ENCODE data around the gene POLR1G. TPM values are rescaled to one million over a fixed set of nuclear protein-coding genes. Genes with fewer than 3 reads are reported as not detected.

POLR1G gene
- total RNA-seq, 2 experiments from 2014 or later, result 10.8 to 16.3 TPM

GRCh38 chr19:45370410-45371204 lies 35.8 kb upstream of the POLR1G start, which contains the start of gene ERCC2:
TSS of gene ERCC2 (minus strand) at chr19:45370573. CDS start at chr19:45370540, 33 bp downstream.
- peak; percentile 99 for DNase-seq (ENCODE audit: low spot score)
- peak within 1 kb of the TSS; percentile 86 for H3K4me3 ChIP-seq (ENCODE audit: low read depth, low read length, poor library complexity, severe bottlenecking)
- intact Hi-C loops (cut with micrococcal nuclease; ENCODE audit: unreplicated experiment), result no loop called here
- H3K4me1 ChIP-seq (ENCODE audit: insufficient read depth, low read length, poor library complexity, severe bottlenecking), result peaks cover 15% of the 10 kb centered on the region
- POLR2A ChIA-PET, result interaction anchor here (1.1 kb wide), 1 partner anchor 408 kb away, joined by 3 read pairs; no protein-coding TSS in a partner anchor
- peak within 1 kb of the TSS; percentile 95 for H3K4me2 ChIP-seq (ENCODE audit: low read length)
- H3K36me3 ChIP-seq (ENCODE audit: insufficient read depth, low read length), result peaks cover 3% of the 10 kb centered on the region; the same call in 1 of the 2 replicates
- no peak for TF ChIP-seq CTCF (conservative IDR thresholded peaks at IDR 0.05; ENCODE audit: low read length)
- TF ChIP-seq EZH2phosphoT487 (IDR thresholded peaks at IDR 0.05; ENCODE audit: borderline replicate concordance, low read depth, low read length), result no peak
- H2AFZ ChIP-seq (ENCODE audit: low read length), result peak within 1 kb of the TSS; percentile 88
- CTCF ChIA-PET (ENCODE audit: unreplicated experiment), result no interaction called here
- H4K20me1 ChIP-seq (ENCODE audit: insufficient read depth, low read length), result no peaks in the 10 kb centered on the region
- H3K9me3 ChIP-seq (ENCODE audit: low read length), result no peaks in the 10 kb centered on the region
- TSS peak; percentile 80 for BruUV-seq (replicated peaks)
- no peaks in the 10 kb centered on the region for H3K79me2 ChIP-seq (ENCODE audit: insufficient read depth, low read depth, low read length)
- H3K9me2 ChIP-seq (ENCODE audit: insufficient read depth, low read length), result no peaks in the 10 kb centered on the region
- peak within 1 kb of the TSS; percentile 46 for H3K27ac ChIP-seq (ENCODE audit: low read depth, low read length, poor library complexity, severe bottlenecking)

GRCh38 chr19:45376045-45376724 lies 30.3 kb upstream of the POLR1G start:
- Histone ChIP-seq H4K20me1 (ENCODE audit: insufficient read depth, low read length) (no peaks in the 10 kb centered on the region), H3K9me2 (ENCODE audit: insufficient read depth, low read length) (no peaks in the 10 kb centered on the region), H3K79me2 (ENCODE audit: insufficient read depth, low read depth, low read length) (no peaks in the 10 kb centered on the region), H3K27ac (ENCODE audit: low read depth, low read length, poor library complexity, severe bottlenecking) (no peak overlapping the region), H3K9me3 (ENCODE audit: low read length) (no peaks in the 10 kb centered on the region), H3K36me3 (ENCODE audit: insufficient read depth, low read length) (no peaks in the 10 kb centered on the region), H2AFZ (ENCODE audit: low read length) (no peak overlapping the region), H3K4me1 (ENCODE audit: insufficient read depth, low read length, poor library complexity, severe bottlenecking) (peaks cover 3% of the 10 kb centered on the region), H3K4me3 (ENCODE audit: low read depth, low read length, poor library complexity, severe bottlenecking) (no peak overlapping the region), H3K4me2 (ENCODE audit: low read length) (no peak overlapping the region)
- intact Hi-C loops (cut with micrococcal nuclease; ENCODE audit: unreplicated experiment), result no loop called here
- ChIA-PET POLR2A (no interaction called here), CTCF (ENCODE audit: unreplicated experiment) (no interaction called here)
- no peak for TF ChIP-seq EZH2phosphoT487 (IDR thresholded peaks at IDR 0.05; ENCODE audit: borderline replicate concordance, low read depth, low read length)
- no peak for DNase-seq (ENCODE audit: low spot score)
- no TSS peak for BruUV-seq (replicated peaks)

GRCh38 chr19:45380107-45380506 lies 26.3 kb upstream of the POLR1G start:
- BruUV-seq (replicated peaks), result no TSS peak
- H4K20me1 ChIP-seq (ENCODE audit: insufficient read depth, low read length), result no peaks in the 10 kb centered on the region
- no peak for DNase-seq (ENCODE audit: low spot score)
- H3K27ac ChIP-seq (ENCODE audit: low read depth, low read length, poor library complexity, severe bottlenecking), result no peak overlapping the region
- intact Hi-C loops (cut with micrococcal nuclease; ENCODE audit: unreplicated experiment), result no loop called here
- H3K36me3 ChIP-seq (ENCODE audit: insufficient read depth, low read length), result no peaks in the 10 kb centered on the region
- H2AFZ ChIP-seq (ENCODE audit: low read length), result no peak overlapping the region
- CTCF ChIA-PET (ENCODE audit: unreplicated experiment), result no interaction called here
- H3K4me1 ChIP-seq (ENCODE audit: insufficient read depth, low read length, poor library complexity, severe bottlenecking), result no peaks in the 10 kb centered on the region
- H3K4me2 ChIP-seq (ENCODE audit: low read length), result no peak overlapping the region
- H3K79me2 ChIP-seq (ENCODE audit: insufficient read depth, low read depth, low read length), result no peaks in the 10 kb centered on the region
- H3K4me3 ChIP-seq (ENCODE audit: low read depth, low read length, poor library complexity, severe bottlenecking), result no peak overlapping the region
- POLR2A ChIA-PET, result no interaction called here
- H3K9me3 ChIP-seq (ENCODE audit: low read length), result no peaks in the 10 kb centered on the region
- H3K9me2 ChIP-seq (ENCODE audit: insufficient read depth, low read length), result no peaks in the 10 kb centered on the region
- TF ChIP-seq EZH2phosphoT487 (IDR thresholded peaks at IDR 0.05; ENCODE audit: borderline replicate concordance, low read depth, low read length) (no peak), CTCF (conservative IDR thresholded peaks at IDR 0.05; ENCODE audit: low read length) (no peak)

All from OCI-LY7 (cell line).